Skin epidermis (tissue), 12 donors: ENCODE data around the gene ANKMY1.
A peak's percentile ranks its signal among the peaks of the same experiment; 100 is the strongest.
"Not testable (repeated sequence)": the region's sequence is repeated elsewhere in the genome, so short reads cannot be mapped to it uniquely, and the experiment has no call there.

Experiments used
- H3K27ac ChIP-seq, 21 experiments: fragments of 200-600 bp; sonication (generic) in 11 of 21; one replicate each; pipeline ENCODE4 v1.5.0; 2020; ENCODE audit warnings: mild to moderate bottlenecking in 3 of 21, inconsistent platforms in 2 of 21, moderate library complexity in 2 of 21
- H3K4me3 ChIP-seq, 7 experiments: fragments of 200-600 bp; sonication (generic) in 2 of 7; one replicate each; pipeline ENCODE4 v1.5.0; 2020; ENCODE audit warnings: inconsistent platforms in 2 of 7, mild to moderate bottlenecking in 2 of 7, moderate library complexity in 1 of 7

The ANKMY1 gene

DNA sequence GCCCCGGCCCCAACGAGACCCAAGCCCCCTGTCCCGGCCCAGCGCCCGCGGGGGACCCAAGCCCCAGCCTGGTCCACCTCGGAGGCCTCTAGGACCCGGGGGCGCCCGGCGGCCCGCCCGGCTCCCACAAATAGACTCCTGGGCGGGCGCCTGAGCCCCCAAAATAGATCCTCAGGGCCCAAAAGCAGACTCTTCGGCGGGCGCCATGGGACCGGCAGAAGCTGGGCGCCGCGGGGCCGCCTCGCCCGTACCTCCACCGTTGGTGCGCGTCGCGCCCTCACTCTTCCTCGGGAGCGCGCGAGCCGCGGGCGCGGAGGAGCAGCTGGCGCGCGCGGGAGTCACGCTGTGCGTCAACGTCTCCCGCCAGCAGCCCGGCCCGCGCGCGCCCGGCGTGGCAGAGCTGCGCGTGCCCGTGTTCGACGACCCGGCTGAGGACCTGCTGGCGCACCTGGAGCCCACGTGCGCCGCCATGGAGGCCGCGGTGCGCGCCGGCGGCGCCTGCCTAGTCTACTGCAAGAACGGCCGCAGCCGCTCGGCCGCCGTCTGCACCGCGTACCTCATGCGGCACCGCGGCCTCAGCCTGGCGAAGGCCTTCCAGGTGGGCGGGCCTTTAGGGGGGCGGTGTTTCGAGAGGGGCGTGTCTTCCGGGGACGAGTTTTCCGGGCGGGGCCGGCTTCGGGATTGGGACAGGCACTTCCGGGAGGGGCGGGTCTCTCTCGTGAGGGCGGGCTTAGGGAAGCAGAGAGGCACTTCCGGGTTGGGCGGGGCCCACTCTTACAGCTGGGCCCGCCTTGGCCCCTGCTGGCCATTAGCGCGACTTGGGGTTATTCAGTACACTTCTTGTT is 2.9 kb upstream of the ANKMY1 start:
- Histone ChIP-seq H3K4me3 (peak overlapping the region; percentile 58 to 92 (median 85)), H3K27ac (peak overlapping the region; percentile 93 to 100 (median 99))

- peak within 1 kb of the TSS; percentile 93 to 100 (median 99) for H3K27ac ChIP-seq
These were observed 2.3 kb upstream of the ANKMY1 start, which contains the start of gene DUSP28 for GRCh38 chr2:240560084-240560479. DUSP28 (plus strand) TSS chr2:240560357; CDS start chr2:240560685, 328 bp downstream.

GRCh38 chr2:240559286-240559685 is 1.5 kb upstream of the ANKMY1 start:
- no peak overlapping the region for H3K27ac ChIP-seq
- no peak overlapping the region for H3K4me3 ChIP-seq

More at GRCh38 chr2:240560084-240560479, 2.3 kb upstream of the ANKMY1 start, which contains the start of gene DUSP28:
- peak within 1 kb of the TSS; percentile 58 to 92 (median 85) for H3K4me3 ChIP-seq

- Histone ChIP-seq H3K4me3 (peak overlapping the region in 5 of 7 experiments; percentile 34 to 61 (median 49)), H3K27ac (no peak overlapping the region)
These were observed 511 bp upstream of the ANKMY1 start for GRCh38 chr2:240558236-240558761.

DNA sequence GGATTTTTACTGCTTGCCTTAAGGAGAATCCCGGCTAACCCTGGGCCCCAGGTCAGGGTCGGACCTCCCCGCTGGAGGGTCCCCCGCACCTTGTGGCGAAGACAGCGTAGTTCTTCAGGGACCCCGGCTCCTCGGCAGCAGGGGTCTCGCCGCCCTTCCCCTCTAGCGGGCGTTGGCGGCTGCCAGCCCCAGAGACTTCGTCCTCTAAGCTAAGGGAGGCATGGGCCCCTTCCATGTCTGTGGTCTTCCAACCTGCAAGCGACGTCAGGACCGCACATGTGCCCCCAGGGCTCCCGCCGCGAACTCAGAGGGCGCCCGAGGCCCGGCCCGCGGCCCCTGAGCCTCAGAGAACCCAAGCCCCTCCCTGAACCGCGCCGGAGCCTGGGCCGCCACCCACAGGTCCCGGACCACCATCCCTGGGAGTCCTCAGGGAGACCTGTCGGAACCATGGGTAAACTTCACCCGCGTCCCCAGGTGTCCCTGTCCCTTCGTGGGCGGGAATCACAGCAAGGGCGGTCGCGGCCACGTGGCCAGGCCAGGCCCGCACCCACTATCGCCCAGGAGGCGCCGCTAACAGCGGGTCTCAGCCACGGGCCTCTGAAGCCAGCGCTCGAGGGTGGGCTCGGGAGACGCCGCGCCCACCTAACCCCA is 562 bp downstream of the ANKMY1 start:
- Histone ChIP-seq H3K4me3 (peak overlapping the region; percentile 34 to 61 (median 48)), H3K27ac (peak overlapping the region in 6 of 21 experiments; percentile 2 to 70 (median 48))

GRCh38 chr2:240556553-240557100 is 1.2 kb downstream of the ANKMY1 start:
- peak overlapping the region in 4 of 7 experiments; percentile 34 to 61 (median 52) for H3K4me3 ChIP-seq
- no peak overlapping the region for H3K27ac ChIP-seq

- H3K4me3 ChIP-seq = no peak overlapping the region
- no peak overlapping the region for H3K27ac ChIP-seq
These were observed 2.1 kb downstream of the ANKMY1 start for GRCh38 chr2:240555541-240556250.

DNA sequence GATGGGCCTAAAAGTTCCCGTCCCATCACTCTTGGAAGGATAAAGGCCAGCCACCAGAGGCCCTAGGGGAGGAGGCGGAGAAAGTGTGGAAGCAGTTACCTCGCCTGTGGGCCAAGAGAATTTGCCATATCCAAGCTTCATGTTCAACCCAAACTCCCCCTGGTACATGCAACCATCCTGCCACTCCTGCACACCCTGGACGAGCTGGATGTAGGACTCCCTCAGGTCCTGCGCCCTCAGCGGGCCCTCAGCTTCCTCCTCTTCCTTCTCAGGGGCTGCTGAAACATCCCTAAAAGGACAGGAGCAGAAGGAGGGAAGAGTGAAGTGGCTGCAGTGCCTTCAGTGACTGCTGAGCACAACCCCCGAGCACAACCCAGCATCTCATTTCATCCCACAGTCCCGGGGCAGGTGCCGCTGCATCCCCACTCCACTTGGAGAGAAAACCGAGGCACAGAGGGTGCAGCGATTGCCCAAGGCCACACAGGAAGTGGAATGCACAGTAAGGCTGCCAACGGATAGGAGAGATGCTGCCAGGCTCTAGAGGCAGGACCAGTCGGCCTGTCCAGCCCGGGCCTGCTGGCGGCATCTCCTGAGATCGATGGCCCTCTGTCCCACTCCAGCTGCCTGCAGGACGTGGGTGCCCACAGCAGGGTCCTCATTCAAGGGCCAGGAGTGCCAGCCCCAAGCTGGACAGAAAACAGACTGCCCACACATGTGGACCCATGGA is 2.9 kb downstream of the ANKMY1 start:
- H3K4me3 ChIP-seq = no peak overlapping the region

DNA sequence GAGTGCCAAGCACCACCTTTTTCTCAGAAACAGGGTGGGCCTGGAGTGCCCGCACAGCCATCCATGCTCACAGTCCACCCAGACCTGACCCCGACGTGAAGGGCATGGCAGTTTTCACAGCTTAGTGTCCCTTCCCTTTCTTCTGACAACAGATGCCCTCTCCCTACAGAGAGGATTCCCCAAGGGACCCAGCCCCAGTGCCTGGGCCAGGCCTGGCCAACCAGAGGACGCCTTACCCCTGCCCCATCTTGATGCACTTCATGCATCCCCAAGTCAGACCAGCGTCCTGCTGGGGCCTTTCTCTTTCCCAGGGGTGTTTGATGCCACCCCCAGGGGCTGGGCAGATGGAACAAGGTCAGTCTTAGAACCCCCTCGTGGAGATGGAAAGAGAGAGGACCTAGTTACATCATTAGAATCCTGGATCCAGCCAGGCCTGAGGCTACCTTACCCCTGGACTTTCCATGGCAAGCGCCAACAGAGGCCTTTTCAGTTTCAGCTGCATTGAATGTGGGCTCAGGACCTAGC is 3.8 kb downstream of the ANKMY1 start:
- Histone ChIP-seq H3K4me3 (no peak overlapping the region), H3K27ac (peak overlapping the region in 1 of 21 experiments; percentile 10)

More for the DNA sequence above, 2.9 kb downstream of the ANKMY1 start:
- no peak overlapping the region for H3K27ac ChIP-seq

- H3K27ac ChIP-seq = no peak overlapping the region
These were observed 6.0 kb downstream of the ANKMY1 start for GRCh38 chr2:240551811-240552210.

DNA sequence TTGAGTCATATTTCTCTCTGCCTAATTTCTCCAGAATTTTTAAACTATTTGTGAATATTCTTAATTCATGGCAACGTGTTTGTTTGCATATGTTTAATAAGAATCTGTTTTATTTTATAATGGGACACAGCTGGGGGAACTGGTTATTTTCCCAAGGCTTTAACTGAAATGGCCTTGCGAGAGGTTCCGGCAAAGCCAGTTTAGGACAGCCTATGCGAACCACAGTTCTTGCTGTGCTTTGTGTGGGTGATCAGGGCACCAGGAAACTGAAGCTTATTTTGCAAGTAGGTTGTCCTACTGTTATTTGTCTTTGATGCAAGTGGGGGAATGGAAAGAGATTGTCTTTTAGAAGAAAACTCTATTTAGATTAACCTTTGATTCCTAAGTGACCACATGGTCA is 6.5 kb downstream of the ANKMY1 start:
- H3K27ac ChIP-seq = no peak overlapping the region

More at GRCh38 chr2:240551811-240552210, 6.0 kb downstream of the ANKMY1 start:
- H3K4me3 ChIP-seq = no peak overlapping the region

GRCh38 chr2:240539906-240540305 is 17.9 kb downstream of the ANKMY1 start:
- Histone ChIP-seq H3K4me3 (no peak overlapping the region), H3K27ac (no peak overlapping the region)

More for the DNA sequence above, 6.5 kb downstream of the ANKMY1 start:
- no peak overlapping the region for H3K4me3 ChIP-seq

DNA sequence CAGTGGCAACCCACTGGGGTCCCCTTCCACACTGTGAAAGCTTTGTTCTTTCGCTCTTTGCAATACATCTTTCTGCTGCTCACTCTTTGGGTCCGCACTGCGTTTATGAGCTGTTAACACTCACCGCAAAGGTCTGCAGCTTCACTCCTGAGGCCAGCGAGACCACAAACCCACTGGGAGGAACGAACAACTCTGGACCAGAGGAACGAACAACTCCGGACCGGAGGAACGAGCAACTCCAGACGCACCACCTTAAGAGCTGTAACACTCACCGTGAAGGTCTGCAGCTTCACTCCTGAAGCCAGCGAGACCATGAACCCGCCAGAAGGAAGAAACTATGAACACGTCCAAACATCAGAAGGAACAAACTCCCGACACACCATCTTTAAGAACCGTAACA is 18.7 kb downstream of the ANKMY1 start:
- H3K4me3 ChIP-seq, H3K27ac ChIP-seq: not testable (repeated sequence)

DNA sequence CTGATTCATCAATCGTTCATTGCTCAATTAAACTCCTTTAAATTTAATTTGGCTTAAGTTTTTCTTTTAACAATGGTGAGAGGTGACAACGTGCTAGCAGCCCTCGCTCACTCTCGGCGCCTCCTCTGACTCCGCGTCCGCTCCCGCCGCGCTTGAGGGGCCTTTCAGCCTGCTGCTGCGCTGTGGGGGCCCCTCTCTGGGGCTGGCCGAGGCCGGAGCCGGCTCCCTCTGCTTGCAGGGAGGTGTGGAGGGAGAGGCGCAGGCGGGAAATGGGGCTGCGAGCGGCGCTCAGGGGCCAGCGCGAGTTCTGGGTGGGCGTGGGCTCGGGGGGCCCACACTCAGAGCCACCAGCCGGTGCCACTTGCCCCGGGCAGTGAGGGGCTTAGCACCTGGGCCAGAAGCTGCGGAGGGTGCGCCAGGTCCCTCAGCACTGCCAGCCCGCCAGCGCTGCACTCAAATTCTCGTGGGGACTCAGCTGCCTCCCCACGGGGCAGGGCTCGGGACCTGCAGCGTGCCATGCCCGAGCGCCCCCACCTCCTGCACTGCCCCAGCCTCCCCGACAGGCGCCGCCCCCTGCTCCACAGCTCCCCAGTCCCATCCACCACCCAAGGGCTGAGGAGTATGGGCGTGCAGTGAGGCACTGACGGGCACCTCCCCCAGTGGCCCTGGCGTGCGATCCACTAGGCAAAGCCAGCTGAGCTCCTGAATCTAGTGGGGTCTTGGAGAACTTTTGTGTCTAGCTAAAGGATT is 19.6 kb downstream of the ANKMY1 start:
- Histone ChIP-seq H3K27ac (no peak overlapping the region), H3K4me3 (no peak overlapping the region)

DNA sequence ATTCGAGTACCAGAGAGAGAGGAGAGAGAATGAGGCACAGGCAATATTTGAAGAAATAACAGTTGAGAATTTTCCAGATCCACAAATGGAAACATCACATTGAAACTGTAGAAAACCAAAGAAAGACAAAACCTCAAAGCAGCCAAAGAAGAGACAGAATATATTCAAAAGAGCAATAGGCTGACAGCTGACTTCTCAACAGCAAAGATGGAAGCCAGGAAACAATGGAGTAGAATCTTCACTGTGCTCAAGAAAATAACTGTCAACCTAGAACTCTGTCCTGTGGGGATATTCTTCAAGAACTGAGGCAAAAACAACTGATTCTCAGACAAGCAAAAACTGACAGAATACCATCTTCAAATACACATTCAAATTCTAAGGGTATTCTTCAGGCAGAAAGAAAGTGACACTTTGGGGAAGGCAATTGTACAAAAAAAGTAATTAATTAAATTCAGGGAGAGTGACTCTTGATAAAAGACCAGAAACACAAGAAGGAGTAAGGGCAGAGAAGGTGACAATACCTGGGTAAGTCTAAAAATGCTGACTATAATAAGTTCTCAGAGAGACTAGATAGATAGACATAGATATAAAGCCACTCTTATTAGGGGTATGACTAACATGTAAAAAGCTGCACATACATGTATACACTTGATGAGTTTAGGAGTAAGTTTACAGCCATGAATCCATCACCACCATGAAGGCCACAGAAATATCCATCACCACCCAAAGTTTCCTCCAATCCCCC is 25.6 kb downstream of the ANKMY1 start:
- H3K4me3 ChIP-seq = no peak overlapping the region
- H3K27ac ChIP-seq = no peak overlapping the region

DNA sequence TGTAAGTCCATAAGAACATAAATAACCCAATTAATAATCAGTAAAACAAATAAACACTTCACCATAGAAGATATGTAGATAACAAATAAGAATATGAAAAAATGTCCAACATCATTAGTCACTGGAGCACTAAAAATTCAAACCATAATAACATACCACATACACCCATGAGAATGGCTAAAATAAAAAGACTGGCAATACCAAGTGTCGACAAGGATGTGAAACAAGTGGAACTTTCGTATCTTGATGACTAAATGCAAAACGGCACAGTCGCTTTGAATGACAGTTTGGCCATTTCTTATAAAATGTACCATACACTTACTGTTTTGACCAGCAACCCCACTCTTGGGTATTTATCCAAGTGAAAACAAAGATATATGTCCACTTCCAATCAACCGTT is 26.8 kb downstream of the ANKMY1 start:
- H3K27ac ChIP-seq = no peak overlapping the region

GRCh38 chr2:240530181-240530580 is 27.6 kb downstream of the ANKMY1 start:
- Histone ChIP-seq H3K4me3 (no peak overlapping the region), H3K27ac (no peak overlapping the region)

More for the DNA sequence above, 26.8 kb downstream of the ANKMY1 start:
- H3K4me3 ChIP-seq = no peak overlapping the region
